Uterus (tissue), 4 donors: ENCODE data around the gene AKT2. TPM values are rescaled to one million over a fixed set of nuclear protein-coding genes. Genes with fewer than 3 reads are reported as not detected.

Experiments used
- DNase-seq, 2 donors: peaks; one replicate each; pipeline ENCODE4 v3.0.0-alpha.2; 2019 to 2020
- H3K27ac ChIP-seq, 2 donors: fragments of 200-600 bp; sonication (generic); 1 replicate in 1 of 2; 2 replicates in 1 of 2; pipeline ENCODE4 v1.5.1; 2016 to 2018
- H3K27me3 ChIP-seq, 2 donors: fragments of 200-600 bp; sonication (generic); one replicate each; pipeline ENCODE4 v1.5.1; 2018 to 2019; ENCODE audit warnings: control low read depth in 1 of 2
- H3K36me3 ChIP-seq, 2 donors: fragments of 200-600 bp; sonication (generic); one replicate each; pipeline ENCODE4 v1.5.1; 2019; ENCODE audit warnings: control low read depth in 1 of 2
- H3K4me1 ChIP-seq, 2 donors: fragments of 200-600 bp; sonication (generic); one replicate each; pipeline ENCODE4 v1.5.1; 2018 to 2019; ENCODE audit warnings: control low read depth in 1 of 2
- H3K4me3 ChIP-seq, 2 donors: fragments of 200-600 bp; sonication (generic); 1 replicate in 1 of 2; 2 replicates in 1 of 2; pipeline ENCODE4 v1.5.1; 2018 to 2019; ENCODE audit warnings: mild to moderate bottlenecking in 1 of 2
- H3K9me3 ChIP-seq, 2 donors: fragments of 200-600 bp; sonication (generic); one replicate each; pipeline ENCODE4 v1.5.1; 2019; ENCODE audit warnings: control low read depth in 1 of 2
- POLR2A ChIP-seq, 2 donors: fragments of 450-650 bp; IDR thresholded peaks; one replicate each; pipeline ENCODE4 v1.6.1; 2016; ENCODE audit warnings: antibody characterized with exemption in 2 of 2, mild to moderate bottlenecking in 1 of 2, moderate library complexity in 1 of 2
- intact Hi-C: fragments of 100-400 bp; cut with DNase I; formaldehyde crosslinking; loops from one replicate; pipeline ENCODE4 v1.15.1; 2023; ENCODE audit warnings: low total_unique reads
- total RNA-seq, 4 donors: library from RNA; depleted of rRNA in 3 of 4; stranded (reverse); fragments of >200 nt in 3 of 4; gene quantifications; one replicate each; pipeline versions ENCODE4 v1.1.0 to v1.2.4, GENCODE V29; 2014 to 2023
- TF ChIP-seq, protein P1 (sequence below), 4 experiments: fragments of 200-600 bp in 2 of 4; fragments of 450-650 bp in 2 of 4; sonication (generic) in 2 of 4; IDR thresholded peaks; one replicate each; pipeline ENCODE4 v1.5.1; 2016 to 2019; ENCODE audit warnings: antibody characterized with exemption in 4 of 4, mild to moderate bottlenecking in 2 of 4, moderate library complexity in 1 of 4
- donor health status: DM: yes; HTN: yes; CAD: no.

AKT2 gene
- total RNA-seq, 4 donors from 2014 or later, result 32.6 to 177 (median 95.2) TPM

DNA sequence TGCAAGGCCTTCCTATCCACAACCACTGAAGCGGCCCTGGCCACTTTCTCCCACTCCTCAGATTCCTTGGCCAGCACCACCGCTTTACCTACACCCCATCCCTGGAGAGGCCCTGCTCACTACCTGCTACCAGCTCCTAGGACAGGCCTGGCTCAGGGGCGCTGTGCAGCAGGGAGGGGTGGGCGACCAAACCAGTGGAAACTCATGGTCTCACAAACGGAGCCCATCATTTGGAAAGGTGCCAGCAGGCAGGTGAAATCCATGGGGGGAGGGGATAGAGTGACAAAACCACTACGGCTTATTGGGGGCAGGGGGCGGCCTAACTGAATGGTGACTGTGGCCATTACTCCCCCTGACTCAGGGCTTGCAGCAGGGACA lies 35.4 kb upstream of the AKT2 start:
- Histone ChIP-seq H3K27ac (no peak overlapping the region), H3K4me1 (no peaks in the 10 kb centered on the region), H3K4me3 (no peak overlapping the region), H3K9me3 (no peaks in the 10 kb centered on the region), H3K36me3 (no peaks in the 10 kb centered on the region), H3K27me3 (no peaks in the 10 kb centered on the region)
- intact Hi-C loops, result no loop called here
- TF ChIP-seq, protein P1, sequence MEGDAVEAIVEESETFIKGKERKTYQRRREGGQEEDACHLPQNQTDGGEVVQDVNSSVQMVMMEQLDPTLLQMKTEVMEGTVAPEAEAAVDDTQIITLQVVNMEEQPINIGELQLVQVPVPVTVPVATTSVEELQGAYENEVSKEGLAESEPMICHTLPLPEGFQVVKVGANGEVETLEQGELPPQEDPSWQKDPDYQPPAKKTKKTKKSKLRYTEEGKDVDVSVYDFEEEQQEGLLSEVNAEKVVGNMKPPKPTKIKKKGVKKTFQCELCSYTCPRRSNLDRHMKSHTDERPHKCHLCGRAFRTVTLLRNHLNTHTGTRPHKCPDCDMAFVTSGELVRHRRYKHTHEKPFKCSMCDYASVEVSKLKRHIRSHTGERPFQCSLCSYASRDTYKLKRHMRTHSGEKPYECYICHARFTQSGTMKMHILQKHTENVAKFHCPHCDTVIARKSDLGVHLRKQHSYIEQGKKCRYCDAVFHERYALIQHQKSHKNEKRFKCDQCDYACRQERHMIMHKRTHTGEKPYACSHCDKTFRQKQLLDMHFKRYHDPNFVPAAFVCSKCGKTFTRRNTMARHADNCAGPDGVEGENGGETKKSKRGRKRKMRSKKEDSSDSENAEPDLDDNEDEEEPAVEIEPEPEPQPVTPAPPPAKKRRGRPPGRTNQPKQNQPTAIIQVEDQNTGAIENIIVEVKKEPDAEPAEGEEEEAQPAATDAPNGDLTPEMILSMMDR (IDR thresholded peaks at IDR 0.05), result no peak
- TF ChIP-seq POLR2A (IDR thresholded peaks at IDR 0.05), result no peak
- no peak for DNase-seq

DNA sequence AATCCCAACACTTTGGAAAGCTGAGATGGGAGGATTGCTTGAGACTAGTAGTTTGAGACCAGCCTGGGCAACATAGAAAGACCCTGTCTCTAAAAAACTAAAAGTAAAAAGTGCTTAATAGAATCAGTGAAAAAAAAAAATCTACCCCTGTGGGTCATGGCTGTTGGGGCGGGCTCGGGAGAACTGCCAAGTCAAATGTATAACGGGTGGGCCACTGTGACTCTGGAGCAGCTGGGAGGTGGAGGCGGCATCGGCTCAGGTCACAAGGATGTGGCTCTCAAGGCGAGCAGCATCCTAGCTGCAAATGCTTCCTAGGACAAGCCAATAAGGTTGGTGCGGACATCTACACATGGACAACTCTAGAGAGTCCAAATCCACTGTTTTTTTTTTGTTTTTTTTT lies 32.2 kb upstream of the AKT2 start:
- Histone ChIP-seq H3K27me3 (no peaks in the 10 kb centered on the region), H3K4me1 (no peaks in the 10 kb centered on the region), H3K27ac (no peak overlapping the region), H3K4me3 (no peak overlapping the region), H3K9me3 (no peaks in the 10 kb centered on the region), H3K36me3 (no peaks in the 10 kb centered on the region)
- intact Hi-C loops, result no loop called here
- DNase-seq, result no peak
- TF ChIP-seq POLR2A (IDR thresholded peaks at IDR 0.05), result no peak
- TF ChIP-seq, protein P1 (IDR thresholded peaks at IDR 0.05), result no peak

DNA sequence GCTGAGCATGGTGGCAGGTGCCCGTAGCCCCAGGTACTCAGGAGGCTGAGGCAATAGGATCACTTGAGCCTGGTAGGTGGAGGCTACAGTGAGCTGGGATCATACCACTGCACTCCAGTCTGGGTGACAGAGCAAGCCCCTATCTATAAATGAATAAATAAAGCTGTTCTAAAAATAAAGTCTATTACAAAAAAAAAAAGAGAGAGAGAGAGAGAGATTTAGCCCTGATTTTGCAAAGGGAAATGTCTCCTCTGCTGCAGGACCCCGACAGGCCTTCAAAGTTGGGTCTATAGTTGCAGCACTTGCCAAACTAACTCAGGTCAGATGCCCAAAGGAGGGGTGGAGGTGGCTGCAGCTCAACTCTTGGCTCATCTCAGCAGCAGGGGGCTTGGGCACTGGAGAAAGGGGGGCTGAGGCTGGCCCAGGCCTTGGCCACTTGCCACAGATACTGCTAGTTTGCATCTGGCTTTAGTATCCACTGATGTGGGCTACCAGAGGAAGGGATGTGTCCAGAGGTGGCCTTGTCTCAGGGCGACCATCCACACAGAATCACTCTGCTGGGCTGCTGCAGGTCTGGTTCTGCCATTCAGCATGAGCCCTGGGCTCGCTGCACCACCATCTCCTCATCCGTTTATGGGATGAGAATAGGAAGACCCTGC lies 30.8 kb upstream of the AKT2 start:
- intact Hi-C loops, result no loop called here

DNA sequence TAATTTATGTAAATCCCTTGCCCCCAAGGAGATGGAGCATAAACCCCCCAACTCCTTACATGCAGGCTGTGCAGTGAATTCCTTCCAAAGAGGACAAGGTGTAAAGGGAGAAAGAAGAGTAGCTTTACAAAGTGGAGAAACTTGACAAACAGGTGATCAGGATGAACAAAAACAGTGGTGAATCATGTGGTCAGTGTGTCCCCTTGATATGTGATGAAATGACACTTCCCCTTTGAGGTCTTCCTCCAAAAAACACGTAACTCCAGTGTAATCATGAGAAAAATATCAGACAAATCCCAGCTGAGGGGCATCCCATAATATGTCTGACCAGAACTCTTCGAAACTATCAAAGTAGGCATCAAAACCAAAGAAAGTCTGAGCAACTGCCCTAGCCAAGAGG lies 29.5 kb upstream of the AKT2 start:
- Histone ChIP-seq H3K4me1 (no peaks in the 10 kb centered on the region), H3K36me3 (no peaks in the 10 kb centered on the region), H3K9me3 (no peaks in the 10 kb centered on the region), H3K4me3 (no peak overlapping the region), H3K27me3 (no peaks in the 10 kb centered on the region), H3K27ac (no peak overlapping the region)
- TF ChIP-seq, protein P1 (IDR thresholded peaks at IDR 0.05), result no peak
- TF ChIP-seq POLR2A (IDR thresholded peaks at IDR 0.05), result no peak
- DNase-seq, result no peak
- intact Hi-C loops, result no loop called here

More for the DNA sequence above, 30.8 kb upstream of the AKT2 start:
- Histone ChIP-seq H3K27ac (no peak overlapping the region), H3K36me3 (no peaks in the 10 kb centered on the region), H3K4me3 (no peak overlapping the region), H3K27me3 (no peaks in the 10 kb centered on the region), H3K4me1 (no peaks in the 10 kb centered on the region), H3K9me3 (no peaks in the 10 kb centered on the region)
- TF ChIP-seq, protein P1 (IDR thresholded peaks at IDR 0.05), result no peak
- no peak for TF ChIP-seq POLR2A (IDR thresholded peaks at IDR 0.05)
- DNase-seq, result no peak

DNA sequence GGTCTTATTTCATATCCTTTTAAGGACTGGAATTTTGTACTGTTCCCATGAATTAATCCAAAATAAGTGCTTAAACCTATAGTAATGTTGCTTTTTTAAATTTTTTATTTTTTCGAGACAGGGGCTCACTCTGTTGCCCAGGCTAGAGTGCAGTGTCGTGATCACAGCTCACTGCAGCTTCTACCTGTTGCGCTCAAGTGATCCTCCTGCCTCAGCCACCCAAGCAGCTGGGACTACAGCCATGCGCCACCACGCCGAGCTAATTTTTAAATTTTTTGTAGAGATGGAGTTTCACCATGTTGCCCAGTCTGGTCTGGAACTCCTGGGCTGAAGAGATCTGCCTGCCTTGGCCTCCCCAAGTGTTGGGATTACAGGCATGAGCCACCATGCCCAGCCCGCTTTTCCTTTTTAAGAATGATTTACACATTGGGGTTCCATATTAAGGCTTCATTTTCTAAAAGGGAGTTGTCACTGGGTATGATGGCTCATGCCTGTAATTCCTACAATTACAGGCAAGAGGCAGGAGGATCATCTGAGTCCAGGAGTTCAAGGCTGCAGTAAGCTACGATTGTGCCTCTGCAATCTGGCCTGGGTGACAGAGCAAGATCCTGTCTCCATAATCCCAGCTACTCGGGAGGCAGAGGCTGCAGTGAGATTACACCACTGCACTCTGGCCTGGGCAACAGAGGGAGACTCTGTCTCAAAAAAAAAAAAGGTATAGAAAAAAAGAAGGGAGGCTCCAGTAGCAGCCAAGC lies 28.3 kb upstream of the AKT2 start:
- no peak for TF ChIP-seq POLR2A (IDR thresholded peaks at IDR 0.05)
- TF ChIP-seq, protein P1 (IDR thresholded peaks at IDR 0.05), result no peak
- intact Hi-C loops, result no loop called here
- H3K27ac ChIP-seq, result no peak overlapping the region
- H3K4me3 ChIP-seq, result no peak overlapping the region
- no peaks in the 10 kb centered on the region for H3K4me1 ChIP-seq
- H3K36me3 ChIP-seq, result no peaks in the 10 kb centered on the region
- H3K9me3 ChIP-seq, result no peaks in the 10 kb centered on the region
- DNase-seq, result no peak
- no peaks in the 10 kb centered on the region for H3K27me3 ChIP-seq
